ENCODE results near the gene DRGX.

- no peak for TF ChIP-seq EZH2phosphoT487 (IDR thresholded peaks at IDR 0.05; ENCODE audit: insufficient read depth, low read depth)
- TF ChIP-seq EZH2 (IDR thresholded peaks at IDR 0.05; ENCODE audit: insufficient read depth, poor library complexity, severe bottlenecking): no peak
Observed at GRCh38 chr10:49393301-49393700, 2.6 kb downstream of the DRGX start.

Measured in GM23248 (cell line).